Activated CD4-positive, CD25-positive, alpha-beta regulatory T cell treated with anti-CD3 and anti-CD28 coated beads, Interleukin-2, amount 50 U/mL, for 72 hours (primary cell): ENCODE results near the gene CRB2.
"Not testable (repeated sequence)": the region's sequence is repeated elsewhere in the genome, so short reads cannot be mapped to it uniquely, and the experiment has no call there.

Experiments used
- DNase-seq: peaks from one replicate; pipeline ENCODE4 v3.0.0; 2021

The CRB2 gene

GRCh38 chr9:123331346-123332060 is 24.5 kb upstream of the CRB2 start:
- no peak for DNase-seq

DNA sequence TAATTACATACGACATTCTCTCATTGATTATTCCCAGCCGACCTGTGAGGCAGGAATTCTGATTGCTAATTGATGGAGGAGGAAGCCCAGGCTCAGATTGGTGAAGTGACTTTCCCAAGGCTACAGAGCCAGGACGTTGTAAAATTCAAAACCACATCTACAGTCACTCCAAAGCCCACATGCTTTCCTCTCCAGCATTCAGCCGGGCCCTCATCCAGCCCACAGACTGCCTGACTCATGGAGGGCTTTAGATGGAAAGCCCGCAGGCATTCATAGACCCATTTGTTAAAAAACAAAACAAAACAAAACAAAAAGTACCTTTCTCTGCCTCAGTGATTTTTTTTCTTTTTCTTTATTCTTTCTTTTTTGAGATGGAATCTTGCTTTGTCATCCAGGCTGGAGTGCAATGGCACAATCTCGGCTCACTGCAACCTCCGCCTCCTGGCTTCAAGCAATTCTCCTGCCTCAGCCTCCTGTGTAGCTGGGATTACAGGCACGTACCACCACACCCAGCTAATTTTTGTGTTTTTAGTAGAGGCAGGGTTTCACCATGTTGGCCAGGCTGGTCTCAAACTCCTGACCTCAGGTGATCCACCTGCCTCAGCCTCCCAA is 22.8 kb upstream of the CRB2 start:
- DNase-seq = not testable (repeated sequence)

- DNase-seq = no peak
Measured at GRCh38 chr9:123334639-123335038, 21.4 kb upstream of the CRB2 start.

DNA sequence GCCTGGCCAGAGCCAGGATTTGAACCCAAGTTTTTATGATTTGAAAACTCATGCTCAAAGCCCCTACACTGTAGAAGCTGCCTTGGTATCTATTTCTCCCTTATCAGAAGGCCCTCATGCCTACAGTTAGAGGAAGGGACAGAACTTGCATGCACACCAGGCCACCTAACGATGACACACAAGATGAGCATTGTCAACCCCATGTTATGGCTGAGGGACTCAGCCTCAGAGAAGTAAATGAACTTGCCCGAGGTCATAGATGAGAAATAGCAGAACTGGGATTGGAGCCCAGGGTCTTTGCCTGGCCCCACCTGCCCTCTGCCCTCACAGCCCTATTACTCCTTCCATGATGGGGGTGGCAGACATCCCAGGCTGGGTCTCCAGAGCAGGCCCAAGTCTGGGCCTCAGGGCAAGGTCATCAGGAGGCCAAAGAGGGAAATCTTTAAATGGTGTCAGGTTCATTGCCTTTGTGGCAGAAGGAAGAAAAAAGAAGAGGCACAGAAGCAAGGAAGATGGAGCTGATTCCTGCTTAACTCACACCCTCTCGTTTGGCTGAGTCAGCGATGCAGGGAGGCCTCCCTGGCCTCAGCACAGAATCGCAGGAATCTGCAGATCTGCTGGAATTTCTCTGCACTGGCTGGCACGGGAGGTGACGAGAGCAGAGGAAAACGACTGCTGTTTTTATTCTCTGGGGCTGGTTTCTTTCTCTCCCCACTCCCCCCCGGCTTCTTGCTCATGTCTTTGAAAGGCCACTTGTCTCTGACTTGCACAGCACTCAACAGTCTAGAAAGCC is 20.6 kb upstream of the CRB2 start:
- no peak for DNase-seq

GRCh38 chr9:123335986-123336329 is 20.0 kb upstream of the CRB2 start:
- DNase-seq = no peak

- no peak for DNase-seq
Measured at GRCh38 chr9:123336449-123336848, 19.5 kb upstream of the CRB2 start.

DNA sequence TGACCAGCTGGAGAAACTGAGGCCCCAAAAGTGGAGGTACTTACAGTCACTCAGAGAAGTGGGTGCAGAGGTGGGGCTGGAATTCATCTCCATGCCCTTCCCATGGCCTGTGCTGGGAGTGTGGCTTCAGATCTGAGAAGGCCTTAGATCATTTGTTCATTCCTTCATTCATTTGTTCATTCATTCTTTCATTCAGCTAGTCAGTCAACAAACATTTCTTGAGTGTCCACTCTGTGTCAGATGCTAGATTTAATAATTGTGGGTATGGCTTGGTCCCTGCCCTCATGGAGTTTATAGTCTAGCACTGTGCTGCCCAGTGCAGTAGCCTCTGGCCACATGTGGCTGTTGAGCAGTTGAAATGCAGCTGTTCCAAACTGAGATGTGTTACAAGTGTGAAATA is 19.0 kb upstream of the CRB2 start:
- no peak for DNase-seq

DNA sequence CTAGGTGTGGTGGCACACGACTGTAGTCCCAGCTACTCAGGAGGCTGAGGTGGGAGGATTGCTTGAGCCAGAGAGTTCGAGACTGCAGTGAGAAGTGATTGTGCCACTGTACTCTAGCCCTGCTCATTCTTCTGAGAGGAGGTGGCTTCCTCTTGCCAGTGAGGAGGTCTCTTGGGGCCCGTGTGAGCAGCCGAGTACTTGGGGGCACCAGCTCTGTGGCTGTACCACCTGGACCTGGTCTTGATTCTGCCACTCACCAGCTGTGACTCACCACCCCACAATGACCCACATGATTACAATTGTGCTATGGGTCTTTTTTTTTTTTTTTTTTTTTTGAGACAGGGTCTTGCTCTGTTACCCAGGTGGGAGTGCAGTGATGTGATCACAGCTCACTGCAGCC is 18.0 kb upstream of the CRB2 start:
- DNase-seq = no peak

GRCh38 chr9:123338710-123339665 is 17.0 kb upstream of the CRB2 start:
- DNase-seq = peak; percentile 73

DNA sequence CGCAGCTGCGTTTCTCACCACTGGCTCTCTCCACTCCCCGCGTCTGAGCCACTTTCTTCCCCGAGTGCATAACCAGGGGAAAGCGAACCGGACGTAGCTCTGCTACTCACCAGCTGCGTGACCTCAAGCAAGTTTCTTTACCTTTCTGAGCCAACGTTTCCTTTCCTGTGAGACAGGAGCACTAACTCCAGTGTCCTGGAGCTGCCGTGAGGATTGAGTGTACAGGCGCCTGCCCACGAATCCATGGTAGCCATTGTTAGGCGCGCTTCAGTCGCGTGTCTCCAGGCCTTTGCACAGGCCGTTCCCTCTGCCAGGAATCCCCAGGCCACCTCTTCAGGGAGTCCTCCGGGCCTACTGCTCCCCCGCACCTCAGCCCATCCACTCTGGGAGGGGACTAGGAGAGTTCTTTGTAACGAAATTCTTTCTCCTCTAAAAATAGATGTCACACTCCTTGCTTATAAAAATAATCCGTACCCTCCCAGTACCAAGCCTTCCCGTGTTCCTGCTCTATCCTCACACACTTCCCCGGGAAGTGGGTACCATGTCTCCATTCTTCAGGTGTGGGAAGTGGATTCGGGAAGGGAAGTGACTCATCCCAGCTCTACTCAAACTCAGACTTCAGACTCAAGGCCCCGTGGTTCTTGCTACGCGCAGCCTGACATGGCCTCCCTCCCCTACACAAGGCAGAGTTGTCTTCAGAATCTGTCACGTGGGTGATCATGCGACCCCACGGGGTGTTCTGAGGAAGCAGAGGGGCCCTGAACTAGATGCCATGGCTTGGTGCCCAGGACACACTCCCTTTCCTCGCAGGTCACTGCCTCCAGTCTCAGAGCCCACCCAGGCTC is 16.1 kb upstream of the CRB2 start:
- DNase-seq = peak; percentile 43

GRCh38 chr9:123341816-123342215 is 14.2 kb upstream of the CRB2 start:
- DNase-seq = no peak

DNA sequence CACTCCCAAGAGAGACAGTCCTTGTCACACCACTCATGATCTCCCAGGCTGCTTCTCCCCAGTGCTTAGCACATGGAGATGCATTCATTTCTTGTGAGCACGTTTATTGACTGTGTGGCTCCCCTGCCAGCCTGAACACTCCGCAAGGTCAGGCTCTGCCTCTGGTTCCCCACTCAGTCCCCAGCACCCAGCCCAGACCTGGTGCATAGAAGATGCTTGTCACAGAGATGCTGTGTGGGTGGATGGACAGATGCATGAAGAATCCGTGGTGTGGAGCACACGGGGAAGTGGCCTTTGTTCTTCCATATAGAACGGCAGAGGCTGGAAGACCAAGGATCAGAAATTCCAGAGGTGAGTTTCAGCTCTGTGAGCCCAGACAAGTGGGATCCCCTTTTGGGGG is 13.8 kb upstream of the CRB2 start:
- DNase-seq = no peak

GRCh38 chr9:123343443-123344191 is 12.4 kb upstream of the CRB2 start:
- DNase-seq = no peak

GRCh38 chr9:123344192-123344949 is 11.6 kb upstream of the CRB2 start:
- no peak for DNase-seq

DNA sequence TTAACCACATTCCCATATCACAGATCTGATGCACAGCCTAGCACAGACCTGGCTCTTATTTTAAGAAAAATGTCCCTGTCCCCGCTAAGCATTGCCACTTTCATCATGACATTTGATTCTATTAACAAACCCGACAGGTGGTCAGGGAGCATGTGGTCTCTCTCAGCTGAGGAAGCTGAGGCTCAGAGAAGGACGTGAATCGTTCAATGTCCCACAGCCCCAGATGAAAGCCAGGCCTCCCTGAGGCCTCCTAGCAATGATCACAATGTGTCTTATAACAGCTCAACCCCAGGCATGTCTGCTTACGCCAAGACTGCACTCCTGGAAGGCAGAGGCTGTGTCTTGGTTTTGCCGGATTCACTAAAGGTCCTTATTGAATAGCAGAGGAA is 10.4 kb upstream of the CRB2 start:
- DNase-seq = no peak

DNA sequence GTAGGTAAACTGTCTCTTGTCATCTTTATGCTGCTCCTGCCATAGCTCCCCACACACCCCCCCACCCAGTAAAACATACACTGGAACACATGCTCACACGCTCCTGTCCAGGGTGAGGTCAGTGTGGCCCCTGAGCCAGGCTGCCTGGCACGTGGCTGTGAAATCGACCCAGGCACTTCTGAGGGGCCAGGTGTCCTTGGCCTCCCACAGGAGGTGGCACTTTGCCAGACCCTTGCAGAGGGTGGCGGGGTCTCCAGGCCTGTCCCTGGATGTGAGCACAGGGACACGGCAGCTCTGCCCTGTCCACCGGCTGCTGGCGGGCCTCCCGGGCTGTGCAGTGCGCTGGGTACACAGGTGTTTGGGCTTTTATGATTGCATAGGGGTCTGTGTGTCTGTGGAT is 10.0 kb upstream of the CRB2 start:
- DNase-seq = no peak

DNA sequence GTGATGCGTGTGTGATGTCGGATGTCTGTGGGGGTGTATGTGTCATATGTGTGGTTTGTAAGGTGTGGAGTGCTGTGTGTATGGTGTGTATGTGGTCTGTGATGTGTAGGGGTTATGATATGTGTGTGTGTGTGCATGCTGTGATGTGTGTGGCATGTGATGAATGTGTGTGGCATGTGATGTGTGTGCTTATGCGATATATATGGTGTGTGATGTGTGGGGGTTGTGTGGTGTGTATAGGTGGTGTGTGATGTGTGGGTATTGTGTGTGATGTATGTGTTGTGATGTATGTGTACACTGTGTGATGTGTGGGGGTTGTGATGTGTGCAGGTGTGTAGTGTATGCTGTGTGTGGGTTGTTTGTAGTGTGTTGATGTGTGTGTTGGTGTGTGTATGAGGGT is 9.2 kb upstream of the CRB2 start:
- no peak for DNase-seq

GRCh38 chr9:123347289-123348060 is 8.5 kb upstream of the CRB2 start:
- no peak for DNase-seq

DNA sequence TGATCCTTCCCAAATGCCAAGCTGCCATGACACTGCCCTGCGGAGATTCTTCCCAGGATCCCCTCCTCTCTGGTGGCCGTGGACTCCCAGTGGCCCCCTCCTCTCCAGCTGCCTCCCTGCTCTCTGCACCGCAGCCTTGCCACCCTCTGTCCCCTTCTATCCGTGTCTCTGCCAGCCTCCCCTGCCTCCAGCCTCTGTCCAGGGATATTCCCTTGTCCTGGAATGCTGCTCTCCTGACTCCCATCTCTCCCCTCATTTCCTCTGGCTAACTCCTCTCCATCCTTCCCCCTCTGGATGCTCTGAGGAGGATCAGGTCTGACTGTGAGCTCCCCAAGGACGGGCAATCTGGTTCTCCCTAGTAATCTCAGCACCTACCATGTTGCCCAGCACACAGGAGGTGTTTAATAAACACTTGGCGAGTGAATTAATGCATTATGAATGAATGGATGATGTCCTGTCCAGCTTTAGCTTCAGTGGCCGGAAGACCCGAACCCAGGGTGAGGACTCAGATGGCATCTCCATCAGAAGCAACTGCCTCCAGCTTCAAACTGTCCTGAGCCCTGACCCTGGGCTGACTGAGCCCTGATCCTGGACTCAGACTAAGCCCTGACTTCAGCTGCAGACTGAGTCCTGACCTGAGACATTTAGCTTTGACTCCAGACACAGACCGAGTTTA is 7.5 kb upstream of the CRB2 start:
- DNase-seq = no peak
